Trophoblast cell (in vitro differentiated cells and primary cell): ENCODE measurements around the gene MCMBP.

Experiments used
- DNase-seq, 2 donors: peaks; one replicate each; pipeline ENCODE4 v3.0.0-alpha.2; 2016
- H2AFZ ChIP-seq: 2 replicates; pipeline ENCODE4 v1.6.1; 2013; ENCODE audit warnings: low read length, moderate library complexity, mild to moderate bottlenecking; ENCODE audit not compliant: insufficient read depth, poor library complexity
- H2AK5ac ChIP-seq: 2 replicates; pipeline ENCODE4 v1.6.1; 2013; ENCODE audit warnings: mild to moderate bottlenecking, low read length
- H2BK120ac ChIP-seq: 2 replicates; pipeline ENCODE4 v1.6.1; 2013; ENCODE audit warnings: low read length, mild to moderate bottlenecking, moderate library complexity; ENCODE audit not compliant: insufficient read depth, poor library complexity
- H2BK12ac ChIP-seq: 2 replicates; pipeline ENCODE4 v1.6.1; 2013; ENCODE audit warnings: mild to moderate bottlenecking, low read length, moderate library complexity
- H2BK5ac ChIP-seq: 2 replicates; pipeline ENCODE4 v1.6.1; 2013; ENCODE audit warnings: low read length, low read depth, moderate library complexity, mild to moderate bottlenecking; ENCODE audit not compliant: poor library complexity
- H3K14ac ChIP-seq: 2 replicates; pipeline ENCODE4 v1.6.1; 2013; ENCODE audit warnings: mild to moderate bottlenecking, low read length
- H3K18ac ChIP-seq: 2 replicates; pipeline ENCODE4 v1.6.1; 2013; ENCODE audit warnings: mild to moderate bottlenecking, low read length
- H3K23ac ChIP-seq: 2 replicates; pipeline ENCODE4 v1.6.1; 2013; ENCODE audit warnings: low read length
- H3K27ac ChIP-seq: 2 replicates; pipeline ENCODE4 v1.5.1; 2013; ENCODE audit warnings: low read depth, mild to moderate bottlenecking, inconsistent platforms, low read length, moderate library complexity
- H3K27me3 ChIP-seq: 2 replicates; pipeline ENCODE4 v1.6.1; 2013; ENCODE audit warnings: inconsistent platforms, mild to moderate bottlenecking, low read length, moderate library complexity; ENCODE audit not compliant: insufficient read depth
- H3K36me3 ChIP-seq, 2 experiments: 1 replicate in 1 of 2; 2 replicates in 1 of 2; pipeline ENCODE4 v1.6.1; 2013; ENCODE audit warnings: low read length in 2 of 2, mild to moderate bottlenecking in 2 of 2, moderate library complexity in 1 of 2; ENCODE audit not compliant: insufficient read depth in 2 of 2, control insufficient read depth in 1 of 2
- H3K4ac ChIP-seq: 2 replicates; pipeline ENCODE4 v1.6.1; 2013; ENCODE audit warnings: low read depth, mild to moderate bottlenecking, low read length, moderate library complexity
- H3K4me1 ChIP-seq, 2 experiments: 1 replicate in 1 of 2; 2 replicates in 1 of 2; pipeline ENCODE4 v1.6.1; 2013; ENCODE audit warnings: low read length in 2 of 2, mild to moderate bottlenecking in 2 of 2, moderate library complexity in 1 of 2; ENCODE audit not compliant: insufficient read depth in 2 of 2, control insufficient read depth in 1 of 2
- H3K4me2 ChIP-seq: 2 replicates; pipeline ENCODE4 v1.6.1; 2013; ENCODE audit warnings: inconsistent platforms, mild to moderate bottlenecking, low read length, moderate library complexity
- H3K4me3 ChIP-seq: 2 replicates; pipeline ENCODE4 v1.5.1; 2013; ENCODE audit warnings: mild to moderate bottlenecking, low read depth, low read length, inconsistent platforms
- H3K79me1 ChIP-seq: one replicate; pipeline ENCODE4 v1.6.1; 2013; ENCODE audit warnings: low read length
- H3K79me2 ChIP-seq: 2 replicates; pipeline ENCODE4 v1.6.1; 2013; ENCODE audit warnings: low read length, mild to moderate bottlenecking; ENCODE audit not compliant: control insufficient read depth, insufficient read depth, poor library complexity
- H3K9ac ChIP-seq: 2 replicates; pipeline ENCODE4 v1.6.1; 2013; ENCODE audit warnings: mild to moderate bottlenecking, low read length
- H3K9me3 ChIP-seq: 2 replicates; pipeline ENCODE4 v1.6.1; 2013; ENCODE audit warnings: low read depth, mild to moderate bottlenecking, control low read depth, inconsistent platforms, low read length; ENCODE audit not compliant: insufficient read depth
- H4K12ac ChIP-seq: 2 replicates; pipeline ENCODE4 v1.6.1; 2013; ENCODE audit warnings: low read depth, mild to moderate bottlenecking, low read length, moderate library complexity
- H4K8ac ChIP-seq: 2 replicates; pipeline ENCODE4 v1.6.1; 2013; ENCODE audit warnings: low read depth, mild to moderate bottlenecking, low read length, moderate library complexity
- H4K91ac ChIP-seq: one replicate; pipeline ENCODE4 v1.6.1; 2013; ENCODE audit warnings: low read depth, mild to moderate bottlenecking, low read length, moderate library complexity
- WGBS: extraction: QIAGEN DNeasy Blood & Tissue Kit; methylation state at CpG from one replicate; pipeline ENCODE4 v1.1.7; 2013; ENCODE audit warnings: missing lambda C conversion rate; ENCODE audit not compliant: insufficient read length, insufficient coverage; ENCODE audit errors: extremely low coverage; 5-methylcytosine and 5-hydroxymethylcytosine counted together

MCMBP gene

GRCh38 chr10:119830851-119831250 is 41.8 kb downstream of the MCMBP start:
- H3K79me1 ChIP-seq = no peaks in the 10 kb centered on the region
- DNase-seq = no peak
- peaks cover 18 to 41% of the 10 kb centered on the region in 2 experiments for H3K36me3 ChIP-seq
- H3K4ac ChIP-seq = no peak overlapping the region
- no peak overlapping the region for H4K12ac ChIP-seq
- no peak overlapping the region for H2AFZ ChIP-seq
- H3K79me2 ChIP-seq = no peaks in the 10 kb centered on the region
- WGBS = no CpG with 5 or more reads among the region's 4 CpGs
- no peak overlapping the region for H3K4me2 ChIP-seq
- H4K91ac ChIP-seq = no peak overlapping the region
- no peak overlapping the region for H2BK5ac ChIP-seq
- H3K27me3 ChIP-seq = no peaks in the 10 kb centered on the region
- no peak overlapping the region for H3K23ac ChIP-seq
- H3K9ac ChIP-seq = no peak overlapping the region
- H2BK12ac ChIP-seq = no peak overlapping the region
- H4K8ac ChIP-seq = no peak overlapping the region
- no peaks in the 10 kb centered on the region for H3K9me3 ChIP-seq
- peaks cover 0 to 2% of the 10 kb centered on the region in 2 experiments for H3K4me1 ChIP-seq
- no peak overlapping the region for H3K4me3 ChIP-seq
- no peak overlapping the region for H2AK5ac ChIP-seq
- no peak overlapping the region for H3K27ac ChIP-seq
- H3K18ac ChIP-seq = no peak overlapping the region
- no peak overlapping the region for H3K14ac ChIP-seq
- H2BK120ac ChIP-seq = no peak overlapping the region

- Histone ChIP-seq H3K36me3 (peaks cover 16 to 33% of the 10 kb centered on the region in 2 experiments), H2AFZ (no peak overlapping the region), H4K8ac (no peak overlapping the region), H3K4ac (no peak overlapping the region), H3K27ac (no peak overlapping the region), H3K23ac (no peak overlapping the region), H3K14ac (no peak overlapping the region), H4K12ac (no peak overlapping the region), H2BK120ac (no peak overlapping the region), H2AK5ac (no peak overlapping the region), H3K79me1 (no peaks in the 10 kb centered on the region), H3K18ac (no peak overlapping the region), H3K9me3 (no peaks in the 10 kb centered on the region), H2BK12ac (no peak overlapping the region), H3K27me3 (no peaks in the 10 kb centered on the region), H3K79me2 (no peaks in the 10 kb centered on the region), H3K4me2 (no peak overlapping the region), H4K91ac (no peak overlapping the region), H3K4me3 (no peak overlapping the region), H3K9ac (no peak overlapping the region), H2BK5ac (no peak overlapping the region), H3K4me1 (peaks cover 0 to 2% of the 10 kb centered on the region in 2 experiments)
- no CpG with 5 or more reads among the region's 7 CpGs for WGBS
- DNase-seq = no peak
Measured at GRCh38 chr10:119829429-119829828, 43.2 kb downstream of the MCMBP start.

DNA sequence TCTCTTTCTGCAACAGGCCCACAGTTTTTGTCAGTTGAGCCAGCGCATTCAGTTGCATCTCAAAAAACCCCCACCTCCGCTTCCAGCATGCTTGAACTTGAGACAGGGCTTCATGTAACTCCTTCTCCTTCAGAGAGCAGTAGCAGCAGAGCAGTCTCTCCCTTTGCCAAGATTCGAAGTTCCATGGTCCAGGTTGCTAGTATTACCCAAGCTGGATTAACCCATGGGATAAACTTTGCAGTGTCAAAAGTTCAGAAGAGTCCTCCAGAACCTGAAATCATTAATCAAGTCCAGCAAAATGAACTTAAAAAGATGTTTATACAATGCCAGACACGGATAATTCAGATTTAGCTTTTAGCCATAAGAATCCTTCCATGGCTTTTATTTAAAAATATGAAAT is 45.2 kb downstream of the MCMBP start:
- Histone ChIP-seq H3K14ac (no peak overlapping the region), H2AK5ac (no peak overlapping the region), H2BK12ac (no peak overlapping the region), H4K12ac (no peak overlapping the region), H3K4me1 (no peaks in the 10 kb centered on the region), H3K9me3 (no peaks in the 10 kb centered on the region), H4K91ac (no peak overlapping the region), H2BK5ac (no peak overlapping the region), H3K18ac (no peak overlapping the region), H3K27me3 (no peaks in the 10 kb centered on the region), H3K9ac (no peak overlapping the region), H4K8ac (no peak overlapping the region), H3K36me3 (peaks cover 12 to 28% of the 10 kb centered on the region in 2 experiments), H3K4me3 (no peak overlapping the region), H3K23ac (no peak overlapping the region), H3K4ac (no peak overlapping the region), H3K27ac (no peak overlapping the region), H2BK120ac (no peak overlapping the region), H3K79me1 (no peaks in the 10 kb centered on the region), H3K4me2 (no peak overlapping the region), H3K79me2 (no peaks in the 10 kb centered on the region), H2AFZ (no peak overlapping the region)
- WGBS = no CpG with 5 or more reads among the region's 4 CpGs
- no peak for DNase-seq

- Histone ChIP-seq H3K36me3 (peaks cover 11 to 25% of the 10 kb centered on the region in 2 experiments), H2BK5ac (no peak overlapping the region), H4K91ac (no peak overlapping the region), H2AK5ac (no peak overlapping the region), H3K4ac (no peak overlapping the region), H4K8ac (no peak overlapping the region), H3K79me1 (no peaks in the 10 kb centered on the region), H3K9ac (no peak overlapping the region), H3K4me1 (no peaks in the 10 kb centered on the region), H3K4me2 (no peak overlapping the region), H4K12ac (no peak overlapping the region), H3K9me3 (no peaks in the 10 kb centered on the region), H2AFZ (no peak overlapping the region), H3K79me2 (no peaks in the 10 kb centered on the region), H2BK12ac (no peak overlapping the region), H3K14ac (no peak overlapping the region), H3K27me3 (no peaks in the 10 kb centered on the region), H3K4me3 (no peak overlapping the region), H3K18ac (no peak overlapping the region), H3K23ac (no peak overlapping the region), H2BK120ac (no peak overlapping the region), H3K27ac (no peak overlapping the region)
- no peak for DNase-seq
- WGBS = no CpG with 5 or more reads among the region's 6 CpGs
Measured at GRCh38 chr10:119826771-119827170, 45.9 kb downstream of the MCMBP start.
